Neuron (in vitro differentiated cells): ENCODE results near the gene ZNF423.

Source experiments
- H2AFZ ChIP-seq: one replicate; pipeline ENCODE4 v1.6.1; 2013; ENCODE audit warnings: low read depth, mild to moderate bottlenecking, inconsistent platforms, low read length, moderate library complexity
- H3K27me3 ChIP-seq: one replicate; pipeline ENCODE4 v1.6.1; 2013; ENCODE audit warnings: low read length; ENCODE audit not compliant: insufficient read depth
- H3K36me3 ChIP-seq: one replicate; pipeline ENCODE4 v1.6.1; 2013; ENCODE audit warnings: low read length; ENCODE audit not compliant: insufficient read depth
- H3K4me1 ChIP-seq: one replicate; pipeline ENCODE4 v1.6.1; 2013; ENCODE audit warnings: low read length; ENCODE audit not compliant: insufficient read depth
- H3K4me3 ChIP-seq: 2 replicates; pipeline ENCODE4 v1.5.1; 2013; ENCODE audit warnings: mild to moderate bottlenecking, low read length, moderate library complexity
- H3K9me3 ChIP-seq: one replicate; pipeline ENCODE4 v1.6.1; 2013; ENCODE audit warnings: low read length

The ZNF423 gene

DNA sequence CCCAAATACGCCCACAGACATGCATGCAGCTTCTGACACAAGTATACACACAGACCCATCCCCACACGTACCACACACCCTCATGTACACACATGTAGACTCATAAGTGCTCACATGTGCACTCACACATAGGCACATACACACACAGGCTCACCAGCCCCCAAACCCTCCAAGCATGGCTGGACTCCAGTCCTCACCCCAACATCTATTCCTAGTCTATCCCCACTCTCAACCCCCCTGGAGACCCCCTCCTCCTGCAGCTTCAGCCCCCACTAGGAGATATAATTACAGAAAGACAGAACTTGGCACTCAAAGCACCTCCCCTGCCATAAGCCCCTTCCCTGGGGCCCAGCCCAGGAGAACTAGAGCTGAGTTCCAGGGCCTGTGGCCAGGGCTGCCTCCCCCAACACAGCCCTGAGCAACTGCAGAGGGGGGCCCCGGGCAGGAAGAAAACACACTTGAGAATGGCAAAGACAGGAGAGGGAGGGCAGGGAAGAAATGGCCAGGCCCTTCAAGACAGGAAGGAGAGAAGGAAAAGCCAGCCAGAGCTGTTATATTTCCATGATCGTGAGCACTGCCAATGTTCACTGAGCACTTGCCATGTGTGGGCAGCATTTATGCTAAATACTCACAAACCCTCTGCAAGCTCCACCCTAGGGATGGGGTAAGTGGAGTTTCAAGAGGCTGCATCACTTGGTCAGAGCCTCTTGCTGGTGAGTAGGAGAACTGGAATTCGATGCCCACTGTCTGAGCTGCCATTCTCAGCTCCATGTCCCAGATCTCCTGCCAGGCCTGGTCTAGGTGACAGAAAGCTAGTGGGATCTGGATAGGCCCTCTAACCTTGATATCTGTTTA, 224.5 kb downstream of the ZNF423 start:
- Histone ChIP-seq H3K36me3 (peaks cover 21% of the 10 kb centered on the region), H2AFZ (no peak overlapping the region), H3K4me3 (no peak overlapping the region)

DNA sequence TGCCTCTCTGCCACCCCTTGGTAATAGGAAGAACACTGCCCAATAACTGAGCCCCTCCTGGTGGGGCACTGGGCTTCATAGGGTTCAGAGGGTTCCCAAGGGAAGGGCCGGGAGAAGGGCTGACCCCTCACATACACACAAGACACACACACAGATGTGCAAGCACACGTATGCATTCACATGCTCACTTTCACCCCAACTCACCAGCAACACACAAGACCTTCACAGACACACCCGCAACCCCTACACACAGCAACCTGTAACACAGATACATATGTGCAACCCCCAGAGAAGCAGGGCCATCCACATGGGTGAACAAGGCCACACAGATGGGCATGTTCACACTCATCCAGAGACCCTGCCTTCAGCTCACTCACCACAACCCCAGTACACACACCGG, 225.1 kb downstream of the ZNF423 start:
- Histone ChIP-seq H3K4me3 (no peak overlapping the region), H3K36me3 (peaks cover 18% of the 10 kb centered on the region), H2AFZ (no peak overlapping the region), H3K4me1 (no peaks in the 10 kb centered on the region), H3K9me3 (peaks cover 13% of the 10 kb centered on the region), H3K27me3 (no peaks in the 10 kb centered on the region)

More for the DNA sequence above, 224.5 kb downstream of the ZNF423 start:
- peaks cover 13% of the 10 kb centered on the region for H3K9me3 ChIP-seq
- no peaks in the 10 kb centered on the region for H3K27me3 ChIP-seq
- H3K4me1 ChIP-seq, result no peaks in the 10 kb centered on the region

DNA sequence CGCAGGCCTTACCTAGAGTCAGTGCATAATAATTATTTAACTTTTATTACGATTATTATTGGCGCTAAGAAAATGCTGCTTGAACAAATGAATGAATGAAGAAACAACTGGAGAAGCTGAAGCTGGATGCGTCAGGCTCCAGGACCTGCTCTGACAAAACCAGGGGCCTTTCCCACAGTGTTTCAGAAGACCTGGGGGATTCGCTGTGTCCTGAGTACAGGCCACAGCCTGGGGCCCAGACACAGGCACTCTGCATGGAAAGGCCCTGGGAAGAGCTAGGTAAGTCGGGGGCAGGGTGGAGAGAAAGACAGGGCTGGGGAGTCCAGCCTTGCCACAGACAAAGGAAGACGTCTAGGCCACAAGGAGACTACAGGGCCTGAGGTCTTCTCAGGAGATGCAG, 226.1 kb downstream of the ZNF423 start:
- Histone ChIP-seq H3K4me3 (no peak overlapping the region), H3K27me3 (no peaks in the 10 kb centered on the region), H3K9me3 (peaks cover 13% of the 10 kb centered on the region), H3K36me3 (peaks cover 16% of the 10 kb centered on the region), H3K4me1 (no peaks in the 10 kb centered on the region), H2AFZ (no peak overlapping the region)

DNA sequence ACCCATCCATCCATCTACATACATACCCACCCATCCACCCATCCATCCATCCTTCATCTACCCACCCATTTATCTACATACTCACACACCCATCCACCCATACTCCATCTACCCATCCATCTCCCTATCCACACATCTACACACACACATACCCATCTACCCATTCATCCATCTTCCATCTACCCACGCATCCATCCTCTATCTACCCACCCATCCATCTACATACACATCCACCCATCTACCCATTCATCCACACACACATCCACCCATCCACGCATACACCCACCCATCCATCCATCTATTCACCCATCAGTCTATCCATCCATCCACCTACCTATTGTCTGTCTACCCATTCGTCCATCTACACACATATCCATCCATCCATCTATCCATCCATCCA, 227.8 kb downstream of the ZNF423 start:
- H3K9me3 ChIP-seq, result peaks cover 13% of the 10 kb centered on the region
- peaks cover 3% of the 10 kb centered on the region for H3K4me1 ChIP-seq
- H3K36me3 ChIP-seq, result peaks cover 17% of the 10 kb centered on the region
- no peak overlapping the region for H2AFZ ChIP-seq
- no peak overlapping the region for H3K4me3 ChIP-seq
- no peaks in the 10 kb centered on the region for H3K27me3 ChIP-seq

DNA sequence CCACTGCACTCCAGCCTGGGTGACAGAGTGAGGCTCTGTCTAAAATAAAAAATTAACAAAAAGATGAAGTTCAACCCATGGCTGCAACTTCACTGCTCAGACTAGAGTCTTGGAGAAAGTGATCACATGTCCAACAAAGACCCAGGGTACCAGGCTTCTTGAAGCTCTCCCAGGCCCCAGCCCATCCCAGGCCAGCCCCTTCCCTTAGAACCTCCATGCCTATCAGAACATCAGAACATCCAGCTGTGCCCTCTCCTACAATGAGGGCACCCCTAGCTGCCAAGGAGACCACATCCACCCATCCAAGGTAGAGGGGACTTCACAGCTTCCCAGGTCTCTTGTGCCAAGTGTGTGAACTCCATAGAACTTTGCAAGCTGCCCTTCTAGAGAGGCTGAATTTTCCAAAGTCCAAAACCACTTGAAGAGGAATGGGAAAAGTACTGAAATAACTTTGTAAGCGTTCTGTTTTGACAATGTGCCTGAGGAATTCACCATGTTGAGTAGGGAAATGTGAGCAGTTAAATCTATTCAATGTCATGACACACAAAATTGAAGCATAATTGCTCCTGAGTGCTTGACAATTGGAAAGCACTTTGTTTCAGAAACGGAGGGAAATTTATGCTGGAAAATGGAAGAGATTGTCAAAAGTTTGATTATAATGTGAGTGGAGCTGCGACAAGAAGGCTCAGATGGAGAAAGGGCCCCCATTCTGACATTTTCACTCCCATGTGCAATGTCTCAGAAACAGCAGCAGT, 230.4 kb downstream of the ZNF423 start:
- no peaks in the 10 kb centered on the region for H3K27me3 ChIP-seq
- H3K36me3 ChIP-seq, result peaks cover 22% of the 10 kb centered on the region
- H2AFZ ChIP-seq, result no peak overlapping the region
- H3K9me3 ChIP-seq, result peaks cover 11% of the 10 kb centered on the region
- H3K4me3 ChIP-seq, result no peak overlapping the region
- H3K4me1 ChIP-seq, result peaks cover 18% of the 10 kb centered on the region

DNA sequence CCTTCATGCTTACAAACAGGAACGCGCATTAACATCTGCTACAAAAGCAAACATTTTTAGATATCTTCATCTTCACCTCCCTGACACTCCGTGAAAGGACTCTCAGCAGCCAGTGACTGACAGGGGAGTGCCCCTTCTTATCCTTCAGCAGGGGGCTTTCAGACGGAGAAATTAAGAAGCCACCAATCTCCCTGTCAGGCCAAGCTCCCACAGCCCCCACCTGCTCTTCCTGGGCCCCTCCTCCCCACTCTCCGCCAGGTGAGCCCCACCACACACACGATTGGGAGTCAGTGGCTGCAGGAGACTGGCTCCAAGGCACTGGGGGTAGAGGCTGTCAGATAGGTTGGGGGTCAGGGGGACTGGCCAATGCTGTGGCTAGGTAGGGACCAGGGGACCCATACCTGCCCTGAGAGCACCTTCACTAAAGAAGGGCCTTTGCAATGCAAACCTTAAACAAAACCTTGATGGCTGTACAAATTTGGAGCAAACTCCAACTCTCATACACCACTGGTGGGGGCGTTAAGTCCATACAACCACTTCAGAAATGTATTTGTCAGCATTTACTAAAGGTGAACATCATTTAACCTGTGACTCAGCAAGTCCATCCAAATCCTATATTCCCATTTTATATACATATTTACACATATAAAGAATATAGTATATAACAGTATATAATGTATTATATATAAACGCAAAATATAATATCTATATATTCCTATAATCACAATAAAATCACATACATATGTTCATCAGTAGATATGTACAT, 232.2 kb downstream of the ZNF423 start:
- peaks cover 19% of the 10 kb centered on the region for H3K36me3 ChIP-seq
- no peaks in the 10 kb centered on the region for H3K27me3 ChIP-seq
- H3K9me3 ChIP-seq, result peaks cover 4% of the 10 kb centered on the region
- H3K4me1 ChIP-seq, result peaks cover 23% of the 10 kb centered on the region
- H2AFZ ChIP-seq, result no peak overlapping the region
- H3K4me3 ChIP-seq, result no peak overlapping the region

DNA sequence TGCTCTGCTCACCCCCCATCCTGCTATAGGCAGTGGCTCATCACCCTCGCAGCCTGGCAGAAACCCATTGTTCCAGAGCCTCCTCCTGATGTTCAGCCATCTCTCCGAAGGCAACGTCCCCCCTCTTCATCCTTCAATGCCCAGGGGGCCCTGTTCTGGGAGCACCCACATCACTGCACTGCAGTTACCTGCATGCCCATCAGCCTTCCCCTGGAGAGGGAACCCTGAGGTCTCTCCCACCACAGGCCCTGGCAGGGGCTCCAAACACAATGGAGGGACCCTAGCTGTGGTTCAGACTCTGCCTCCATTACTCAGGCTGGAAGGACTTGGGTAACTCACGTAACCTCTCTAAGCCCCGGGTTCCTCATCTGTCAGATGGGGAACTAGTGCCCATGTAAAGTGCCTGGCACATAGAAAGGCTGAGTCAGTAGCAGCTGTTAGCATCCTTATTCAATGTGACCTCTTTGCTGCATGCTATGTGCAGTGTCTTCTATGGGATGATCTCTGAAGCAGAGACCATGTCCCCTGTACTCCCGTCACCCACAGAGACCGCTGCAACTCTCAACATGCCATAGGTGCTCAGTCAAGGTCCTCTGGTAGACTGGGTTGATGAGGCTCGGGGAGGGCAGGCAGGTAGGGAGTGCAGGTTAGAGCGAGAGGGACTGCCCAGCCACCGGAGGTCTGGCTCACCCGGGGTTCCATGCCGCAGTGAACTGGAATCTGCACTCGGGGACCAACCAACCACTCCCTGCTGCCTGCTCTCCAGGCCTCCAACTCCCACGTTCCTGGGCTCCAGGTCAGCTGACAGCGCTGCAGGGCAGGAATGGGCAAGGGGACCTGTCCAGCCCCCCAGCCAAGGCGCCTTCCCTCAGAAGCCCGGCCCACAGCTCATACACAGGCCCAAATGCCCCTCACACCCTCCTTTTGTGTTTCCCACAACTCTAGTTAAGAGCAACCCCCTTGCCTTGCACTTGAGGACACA, 233.2 kb downstream of the ZNF423 start:
- Histone ChIP-seq H3K27me3 (no peaks in the 10 kb centered on the region), H2AFZ (no peak overlapping the region), H3K36me3 (peaks cover 19% of the 10 kb centered on the region), H3K4me1 (peaks cover 23% of the 10 kb centered on the region), H3K9me3 (no peaks in the 10 kb centered on the region), H3K4me3 (no peak overlapping the region)

DNA sequence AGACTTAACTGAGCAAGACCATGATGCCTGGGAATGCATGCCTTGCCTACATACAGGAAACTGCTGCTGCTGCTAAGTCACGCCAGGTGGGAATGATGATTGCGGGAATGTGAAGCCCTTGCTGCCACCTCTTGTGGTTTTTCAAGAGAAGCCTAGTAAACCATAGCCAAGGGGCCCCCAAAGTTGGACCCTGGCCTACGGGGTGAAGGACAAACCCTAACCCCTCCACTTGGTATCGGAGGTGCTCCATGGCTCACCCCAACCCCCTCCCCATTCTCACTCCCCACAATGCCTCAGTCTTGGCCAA, 233.9 kb downstream of the ZNF423 start:
- Histone ChIP-seq H3K4me3 (no peak overlapping the region), H3K27me3 (no peaks in the 10 kb centered on the region), H3K9me3 (no peaks in the 10 kb centered on the region), H3K4me1 (peaks cover 23% of the 10 kb centered on the region), H3K36me3 (peaks cover 19% of the 10 kb centered on the region), H2AFZ (no peak overlapping the region)

DNA sequence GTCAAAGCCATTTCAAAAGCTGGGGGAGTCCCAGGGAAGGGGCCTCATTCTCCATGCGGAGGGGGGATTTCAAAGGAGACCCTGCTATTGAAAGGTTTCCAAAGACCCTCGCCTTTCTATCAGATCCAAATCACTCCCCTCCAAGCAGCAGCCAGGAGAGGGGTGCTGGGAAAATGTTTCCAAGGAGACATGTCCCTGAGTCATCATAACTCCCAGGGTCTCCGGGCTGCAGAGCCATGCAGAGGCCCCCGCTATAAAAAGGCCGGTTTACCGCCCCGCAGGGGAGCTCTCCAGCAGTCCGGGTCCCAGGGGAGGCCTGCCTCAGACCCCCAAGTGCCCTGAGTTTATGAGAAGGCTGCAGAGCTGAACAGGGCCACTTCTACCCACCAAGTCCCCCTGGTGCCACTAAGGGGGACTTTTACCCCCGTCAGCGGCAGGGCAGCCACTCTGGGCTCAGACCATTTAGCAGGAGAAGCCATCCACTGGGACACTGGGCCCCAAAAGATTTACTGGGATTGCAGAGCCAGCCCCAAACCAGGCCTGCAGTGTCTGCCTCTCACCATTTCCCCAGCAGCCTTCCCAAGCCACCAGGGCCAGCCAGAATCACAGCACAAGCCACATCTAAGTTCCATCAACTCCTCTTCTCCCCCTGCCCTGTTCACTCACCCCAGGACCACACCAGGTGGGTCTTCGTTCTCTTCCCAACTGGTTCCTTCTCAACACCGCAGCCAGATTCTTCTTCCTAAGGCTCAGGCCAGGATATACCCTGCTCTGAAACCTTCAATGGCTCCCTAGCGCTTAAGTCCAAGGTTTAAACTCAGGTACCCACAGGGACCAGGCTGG, 234.4 kb downstream of the ZNF423 start:
- Histone ChIP-seq H3K9me3 (no peaks in the 10 kb centered on the region), H3K36me3 (peaks cover 19% of the 10 kb centered on the region), H3K4me1 (peaks cover 23% of the 10 kb centered on the region), H2AFZ (no peak overlapping the region), H3K4me3 (no peak overlapping the region), H3K27me3 (no peaks in the 10 kb centered on the region)

DNA sequence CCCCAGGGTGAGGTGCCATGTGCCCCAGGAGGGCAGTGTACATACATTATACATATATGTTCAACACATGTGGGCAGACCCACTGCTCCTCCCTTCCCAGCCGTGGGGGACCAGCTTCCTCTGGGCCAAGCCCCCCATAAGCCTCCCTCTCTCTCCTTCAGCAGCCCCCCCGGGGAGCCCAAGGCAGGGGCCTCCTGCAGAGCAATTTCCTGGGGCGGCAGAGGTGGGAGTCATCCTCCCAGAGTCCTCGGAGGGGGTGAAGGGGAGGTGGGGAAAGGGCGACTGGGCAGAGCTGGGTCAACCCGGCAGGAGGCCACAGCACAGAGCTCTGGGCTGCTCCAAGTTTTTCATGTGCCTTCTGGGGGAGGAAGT, 235.1 kb downstream of the ZNF423 start:
- Histone ChIP-seq H3K4me1 (peaks cover 23% of the 10 kb centered on the region), H3K9me3 (no peaks in the 10 kb centered on the region), H3K36me3 (peaks cover 16% of the 10 kb centered on the region), H3K27me3 (no peaks in the 10 kb centered on the region), H3K4me3 (no peak overlapping the region), H2AFZ (no peak overlapping the region)

DNA sequence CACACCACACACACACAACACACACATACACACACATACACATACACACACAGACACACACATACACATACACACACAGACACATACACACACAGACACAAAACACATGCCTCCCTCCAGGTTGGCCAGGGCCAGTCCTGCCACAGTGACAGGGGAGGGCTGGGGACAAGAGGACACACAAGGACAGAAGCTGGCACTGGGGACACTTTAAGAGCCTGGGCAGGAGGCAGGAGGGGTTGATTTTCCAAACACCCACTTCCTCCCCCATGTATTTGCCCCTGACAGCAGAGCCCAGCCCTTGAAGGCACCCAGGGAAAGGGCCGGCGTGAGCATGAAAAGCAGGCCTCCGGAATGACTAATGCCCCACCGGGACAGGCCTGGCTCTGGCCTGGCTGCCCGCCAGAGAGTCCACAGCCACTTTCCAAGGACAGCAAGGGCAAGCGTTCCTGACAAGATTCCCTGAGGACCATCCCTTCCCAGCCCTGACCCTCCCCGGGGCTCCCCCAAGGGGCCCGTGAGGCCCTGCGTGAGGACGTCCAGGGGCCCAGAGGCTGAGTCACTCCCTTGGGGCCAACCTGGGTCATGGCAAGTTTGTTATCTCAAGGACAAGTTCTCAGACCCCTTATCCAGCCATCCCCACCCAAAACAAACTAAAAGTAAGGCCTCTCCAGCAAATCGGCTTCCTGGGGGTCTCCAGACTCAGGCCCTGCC, 235.6 kb downstream of the ZNF423 start:
- Histone ChIP-seq H3K36me3 (peaks cover 11% of the 10 kb centered on the region), H3K4me3 (no peak overlapping the region), H3K27me3 (no peaks in the 10 kb centered on the region), H2AFZ (no peak overlapping the region), H3K4me1 (peaks cover 23% of the 10 kb centered on the region), H3K9me3 (no peaks in the 10 kb centered on the region)
